Vagina (tissue), 2 donors: ENCODE results near the gene TRAPPC14. TPM values are rescaled to one million over a fixed set of nuclear protein-coding genes. Genes with fewer than 3 reads are reported as not detected.

ENCODE experiments used
- DNase-seq, 2 donors: peaks; one replicate each; pipeline ENCODE4 v3.0.0-alpha.2; 2017; ENCODE audit errors: extremely low spot score in 2 of 2
- H3K27ac ChIP-seq: fragments of 200-600 bp; sonication (generic); one replicate; pipeline ENCODE4 v1.5.1; 2019
- H3K27me3 ChIP-seq: fragments of 200-600 bp; sonication (generic); one replicate; pipeline ENCODE4 v1.5.1; 2019
- H3K36me3 ChIP-seq, 2 donors: fragments of 200-600 bp; sonication (generic); one replicate each; pipeline ENCODE4 v1.5.1; 2017 to 2019
- H3K4me1 ChIP-seq: fragments of 200-600 bp; sonication (generic); one replicate; pipeline ENCODE4 v1.5.1; 2019
- H3K4me3 ChIP-seq, 2 donors: fragments of 200-600 bp; sonication (generic); 1 replicate in 1 of 2; 2 replicates in 1 of 2; pipeline ENCODE4 v1.5.1; 2016 to 2019
- H3K9me3 ChIP-seq: fragments of 200-600 bp; sonication (generic); one replicate; pipeline ENCODE4 v1.5.1; 2019
- POLR2A ChIP-seq, 2 donors: fragments of 450-650 bp; IDR thresholded peaks; one replicate each; pipeline ENCODE4 v1.6.1; 2017; ENCODE audit warnings: antibody characterized with exemption in 2 of 2, mild to moderate bottlenecking in 2 of 2, moderate library complexity in 2 of 2
- POLR2AphosphoS5 ChIP-seq, 2 donors: sonication (generic); formaldehyde crosslinking; IDR thresholded peaks; one replicate each; pipeline ENCODE4 v1.9.0; 2017; ENCODE audit warnings: antibody characterized with exemption in 2 of 2, mild to moderate bottlenecking in 2 of 2, low read depth in 1 of 2; ENCODE audit not compliant: insufficient read depth in 1 of 2
- intact Hi-C: fragments of 100-400 bp; cut with DNase I; formaldehyde crosslinking; loops from one replicate; pipeline ENCODE4 v1.15.1; 2023
- total RNA-seq: library from RNA; depleted of rRNA; stranded (reverse); fragments of >200 nt; gene quantifications from one replicate; pipeline ENCODE4 v1.2.3, GENCODE V29; 2016
- TF ChIP-seq, protein P1 (sequence below), 3 experiments: fragments of 450-650 bp in 2 of 3; fragments of 200-600 bp in 1 of 3; sonication (generic) in 1 of 3; IDR thresholded peaks; one replicate each; pipeline ENCODE4 v1.5.1; 2017 to 2019; ENCODE audit warnings: antibody characterized with exemption in 3 of 3, mild to moderate bottlenecking in 2 of 3, moderate library complexity in 2 of 3

Gene TRAPPC14
- total RNA-seq, 1 donor from 2014 or later = 18.2 TPM

DNA sequence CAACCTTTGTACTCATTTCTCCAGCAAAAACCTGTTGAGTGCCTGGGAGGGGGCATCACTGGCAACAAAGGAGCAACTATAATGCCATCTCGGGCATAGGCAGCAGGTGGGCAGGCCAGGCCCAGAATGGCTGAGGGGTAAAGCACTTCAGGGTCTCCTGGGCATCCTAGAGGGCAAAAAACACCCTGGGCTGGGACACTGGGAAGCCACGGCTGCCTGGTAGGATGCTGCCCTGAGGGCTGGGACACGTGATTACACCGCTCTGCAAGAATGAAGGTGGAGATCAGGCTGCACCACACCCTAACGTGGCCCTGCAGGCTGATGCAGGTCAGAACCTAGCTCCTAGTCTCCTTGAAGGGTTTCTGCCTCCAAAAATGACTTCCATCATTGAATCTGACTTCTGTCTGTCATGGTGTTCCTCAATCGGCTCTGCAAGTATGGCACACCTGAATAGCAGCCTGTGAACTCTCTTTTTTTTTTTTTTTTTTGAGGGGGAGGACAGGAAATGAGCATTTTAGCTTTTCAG, 4.5 kb upstream of the TRAPPC14 start:
- H3K36me3 ChIP-seq = no peaks in the 10 kb centered on the region
- H3K27ac ChIP-seq = no peak overlapping the region
- no peaks in the 10 kb centered on the region for H3K9me3 ChIP-seq
- no peak for DNase-seq
- TF ChIP-seq POLR2A (IDR thresholded peaks at IDR 0.05) (no peak), POLR2AphosphoS5 (IDR thresholded peaks at IDR 0.05; ENCODE audit: insufficient read depth in 1 of 2, low read depth in 1 of 2) (no peak)
- TF ChIP-seq, protein P1, sequence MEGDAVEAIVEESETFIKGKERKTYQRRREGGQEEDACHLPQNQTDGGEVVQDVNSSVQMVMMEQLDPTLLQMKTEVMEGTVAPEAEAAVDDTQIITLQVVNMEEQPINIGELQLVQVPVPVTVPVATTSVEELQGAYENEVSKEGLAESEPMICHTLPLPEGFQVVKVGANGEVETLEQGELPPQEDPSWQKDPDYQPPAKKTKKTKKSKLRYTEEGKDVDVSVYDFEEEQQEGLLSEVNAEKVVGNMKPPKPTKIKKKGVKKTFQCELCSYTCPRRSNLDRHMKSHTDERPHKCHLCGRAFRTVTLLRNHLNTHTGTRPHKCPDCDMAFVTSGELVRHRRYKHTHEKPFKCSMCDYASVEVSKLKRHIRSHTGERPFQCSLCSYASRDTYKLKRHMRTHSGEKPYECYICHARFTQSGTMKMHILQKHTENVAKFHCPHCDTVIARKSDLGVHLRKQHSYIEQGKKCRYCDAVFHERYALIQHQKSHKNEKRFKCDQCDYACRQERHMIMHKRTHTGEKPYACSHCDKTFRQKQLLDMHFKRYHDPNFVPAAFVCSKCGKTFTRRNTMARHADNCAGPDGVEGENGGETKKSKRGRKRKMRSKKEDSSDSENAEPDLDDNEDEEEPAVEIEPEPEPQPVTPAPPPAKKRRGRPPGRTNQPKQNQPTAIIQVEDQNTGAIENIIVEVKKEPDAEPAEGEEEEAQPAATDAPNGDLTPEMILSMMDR (IDR thresholded peaks at IDR 0.05) = no peak
- intact Hi-C loops = no loop called here
- no peak overlapping the region for H3K4me3 ChIP-seq
- H3K4me1 ChIP-seq = peaks cover 21% of the 10 kb centered on the region
- H3K27me3 ChIP-seq = no peaks in the 10 kb centered on the region

DNA sequence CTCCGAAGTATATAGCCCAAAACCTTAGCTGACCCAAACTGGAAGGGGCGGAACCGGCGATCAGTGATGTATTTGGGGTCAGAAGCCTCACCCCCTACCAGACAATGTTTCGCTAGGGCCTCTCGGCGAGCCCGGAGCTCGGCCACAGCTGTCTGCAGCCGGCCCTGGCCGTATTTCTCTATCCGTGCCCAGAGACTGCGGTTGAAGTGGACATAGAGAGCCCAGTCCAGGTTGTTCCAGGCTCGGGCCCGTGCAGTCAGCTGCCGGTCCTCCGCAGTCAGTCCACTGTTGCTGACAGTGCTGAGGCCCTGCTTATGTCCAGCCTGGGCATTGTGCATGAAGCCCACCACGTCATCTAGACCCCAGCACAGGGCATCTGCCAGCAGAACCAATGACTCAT, 1.5 kb upstream of the TRAPPC14 start:
- H3K4me3 ChIP-seq = no peak overlapping the region
- no peaks in the 10 kb centered on the region for H3K27me3 ChIP-seq
- TF ChIP-seq, protein P1 (IDR thresholded peaks at IDR 0.05) = no peak
- no peak for TF ChIP-seq POLR2A (IDR thresholded peaks at IDR 0.05)
- no peak for TF ChIP-seq POLR2AphosphoS5 (IDR thresholded peaks at IDR 0.05; ENCODE audit: insufficient read depth in 1 of 2, low read depth in 1 of 2)
- H3K4me1 ChIP-seq = peaks cover 24% of the 10 kb centered on the region
- no peak overlapping the region for H3K27ac ChIP-seq
- intact Hi-C loops = no loop called here
- H3K36me3 ChIP-seq = peaks cover 0 to 14% of the 10 kb centered on the region in 2 donors
- no peak for DNase-seq
- no peaks in the 10 kb centered on the region for H3K9me3 ChIP-seq

DNA sequence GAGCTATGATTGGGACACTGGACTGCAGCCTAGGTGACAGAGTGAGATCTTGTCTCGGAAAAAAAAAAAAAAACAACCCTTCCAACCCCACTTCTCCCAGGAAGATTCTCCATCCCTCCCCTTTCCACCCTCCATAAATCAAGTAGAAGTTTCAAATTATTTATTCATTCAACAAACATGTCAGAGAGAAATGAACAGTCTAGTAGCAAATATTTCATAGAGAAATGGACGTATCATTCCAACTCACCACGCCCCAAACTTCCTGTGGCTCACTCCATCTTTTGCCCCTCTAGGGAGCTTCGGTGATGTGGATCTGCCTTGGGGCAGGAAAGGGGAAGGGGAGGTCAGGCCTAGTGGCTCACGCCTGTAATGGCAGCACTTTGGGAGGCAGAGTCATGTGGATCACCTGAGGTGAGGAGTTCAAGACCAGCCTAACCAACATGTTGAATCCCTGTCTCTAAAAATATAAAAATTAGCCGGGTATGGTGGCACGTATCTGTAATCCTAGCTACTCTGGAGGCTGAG, 638 bp upstream of the TRAPPC14 start:
- Histone ChIP-seq H3K4me3 (peak overlapping the region; percentile 75 to 79), H3K9me3 (no peaks in the 10 kb centered on the region), H3K36me3 (peaks cover 0 to 17% of the 10 kb centered on the region in 2 donors), H3K27me3 (no peaks in the 10 kb centered on the region), H3K4me1 (peaks cover 33% of the 10 kb centered on the region), H3K27ac (peak overlapping the region; percentile 80)
- intact Hi-C loops = no loop called here
- DNase-seq = no peak
- TF ChIP-seq POLR2AphosphoS5 (IDR thresholded peaks at IDR 0.05; ENCODE audit: insufficient read depth in 1 of 2, low read depth in 1 of 2) (no peak), POLR2A (IDR thresholded peaks at IDR 0.05) (no peak)
- TF ChIP-seq, protein P1 (IDR thresholded peaks at IDR 0.05) = no peak

DNA sequence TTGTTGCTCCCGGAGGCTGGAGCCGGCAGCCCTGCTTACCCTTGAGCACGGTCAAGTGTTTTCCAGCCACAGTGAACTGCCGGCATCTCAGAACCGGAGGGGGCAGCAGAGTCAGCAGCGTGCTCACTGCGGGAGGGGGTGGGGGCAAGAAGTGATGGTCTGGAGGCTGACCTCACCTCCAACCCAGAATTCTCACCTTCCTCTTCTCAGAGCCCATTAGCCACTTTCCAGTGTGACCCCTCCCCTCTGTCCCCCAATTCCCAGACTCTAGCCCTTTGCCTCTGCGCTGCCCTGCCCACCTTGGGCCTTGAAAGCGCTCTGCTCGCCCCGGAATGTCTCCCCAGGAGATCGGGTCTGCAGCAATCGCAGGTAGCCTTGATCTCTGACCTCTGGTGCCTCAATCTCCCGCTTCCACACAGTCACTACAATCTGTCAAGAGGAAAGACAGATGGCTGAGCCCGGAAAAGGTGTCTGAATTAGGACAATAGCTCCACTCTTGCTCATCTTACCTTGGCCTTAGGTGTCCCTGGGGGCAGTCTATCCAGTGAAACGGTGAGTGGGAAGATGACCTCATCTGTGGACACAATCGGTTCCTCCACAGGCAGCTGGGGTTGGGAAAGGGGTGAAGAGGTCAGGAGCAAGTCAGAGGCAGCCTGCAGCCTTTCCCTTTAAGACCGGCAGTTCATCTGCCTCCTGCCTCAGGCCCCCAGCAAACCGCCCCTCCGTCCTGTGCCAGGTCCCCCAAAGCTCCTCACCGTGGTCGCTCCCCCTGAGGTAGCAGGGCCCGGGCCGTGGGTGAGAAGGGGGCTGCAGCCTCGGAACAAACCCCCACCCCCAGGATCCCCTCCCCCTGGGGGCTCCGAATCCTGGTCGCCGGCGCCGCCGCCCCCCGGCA, 942 bp downstream of the TRAPPC14 start:
- H3K9me3 ChIP-seq = no peaks in the 10 kb centered on the region
- H3K4me1 ChIP-seq = peaks cover 44% of the 10 kb centered on the region
- H3K27me3 ChIP-seq = no peaks in the 10 kb centered on the region
- TF ChIP-seq POLR2A (IDR thresholded peaks at IDR 0.05) = no peak
- peak in 1 of 2 donors; percentile 13 for TF ChIP-seq POLR2AphosphoS5 (IDR thresholded peaks at IDR 0.05; ENCODE audit: insufficient read depth in 1 of 2, low read depth in 1 of 2)
- TF ChIP-seq, protein P1 (IDR thresholded peaks at IDR 0.05) = no peak
- DNase-seq = no peak
- H3K36me3 ChIP-seq = peaks cover 0 to 27% of the 10 kb centered on the region in 2 donors
- intact Hi-C loops = no loop called here
- H3K27ac ChIP-seq = peak overlapping the region; percentile 80
- peak overlapping the region; percentile 75 to 79 for H3K4me3 ChIP-seq

DNA sequence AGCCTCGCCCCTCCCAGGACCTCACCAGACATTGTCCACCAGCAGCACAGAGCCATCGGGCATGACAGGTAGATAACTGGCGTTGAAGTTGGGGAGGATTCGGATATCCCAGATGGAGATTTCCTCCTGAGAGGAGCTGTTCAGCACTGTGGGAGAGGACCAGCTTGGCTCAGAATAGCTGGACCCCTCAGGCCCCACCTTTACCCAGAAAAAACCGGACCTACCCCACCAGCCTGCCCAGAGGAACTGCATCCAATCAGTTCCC, 1.5 kb downstream of the TRAPPC14 start:
- intact Hi-C loops = no loop called here
- no peak for DNase-seq
- H3K27ac ChIP-seq = peak overlapping the region; percentile 33
- peaks cover 44% of the 10 kb centered on the region for H3K4me1 ChIP-seq
- TF ChIP-seq POLR2A (IDR thresholded peaks at IDR 0.05) (no peak), POLR2AphosphoS5 (IDR thresholded peaks at IDR 0.05; ENCODE audit: insufficient read depth in 1 of 2, low read depth in 1 of 2) (no peak)
- TF ChIP-seq, protein P1 (IDR thresholded peaks at IDR 0.05) = no peak
- peaks cover 0 to 27% of the 10 kb centered on the region in 2 donors for H3K36me3 ChIP-seq
- no peaks in the 10 kb centered on the region for H3K9me3 ChIP-seq
- H3K4me3 ChIP-seq = no peak overlapping the region
- no peaks in the 10 kb centered on the region for H3K27me3 ChIP-seq
